Pancreas (tissue), 10 donors: Measurements from ENCODE around the gene TMCC1. TPM values are rescaled to one million over a fixed set of nuclear protein-coding genes. Genes with fewer than 3 reads are reported as not detected.

Experiments used
- ATAC-seq, 4 donors: fragments of 200-7000 bp; cut with Tn5 transposase; one replicate each; pipeline versions ENCODE4 v1.8.0 to v1.9.1; 2020; ENCODE audit warnings: mild to moderate bottlenecking in 4 of 4, moderate library complexity in 4 of 4
- DNase-seq, 6 donors: peaks; one replicate each; pipeline ENCODE4 v3.0.0-alpha.2; 2020
- FAIRE-seq: peaks from 2 replicates; lab custom pipeline; 2012; peaks lifted over from hg19 to GRCh38; lab: Jason Lieb, UNC
- H3K27ac ChIP-seq, 4 donors: fragments of 200-600 bp; sonication (generic); 1 replicate in 3 of 4; 2 replicates in 1 of 4; pipeline versions ENCODE4 v1.5.0 to v1.8.0; 2020
- H3K27me3 ChIP-seq, 4 donors: fragments of 200-600 bp; one replicate each; pipeline ENCODE4 v1.8.0; 2021
- H3K36me3 ChIP-seq, 3 donors: fragments of 200-600 bp; sonication (generic) in 1 of 3; one replicate each; pipeline versions ENCODE4 v1.5.0 to v1.8.0; 2020 to 2021
- H3K4me1 ChIP-seq, 3 donors: fragments of 200-600 bp; one replicate each; pipeline ENCODE4 v1.8.0; 2021
- H3K4me3 ChIP-seq, 4 donors: fragments of 200-600 bp; sonication (generic) in 2 of 4; one replicate each; pipeline versions ENCODE4 v1.5.0 to v1.8.0; 2020 to 2021
- H3K9me3 ChIP-seq, 4 donors: fragments of 200-600 bp; one replicate each; pipeline ENCODE4 v1.8.0; 2021
- WGBS, 2 donors: extraction: QIAGEN DNeasy Blood & Tissue Kit; methylation state at CpG; one replicate each; pipeline ENCODE4 v1.1.7; 2013; 5-methylcytosine and 5-hydroxymethylcytosine counted together
- intact Hi-C, 3 donors: fragments of 100-400 bp; cut with DNase I; formaldehyde crosslinking; loops; one replicate each; pipeline versions ENCODE4 v1.11.1 to v1.14.2; 2022
- polyA plus RNA-seq, 2 donors: library from polyadenylated mRNA; stranded (reverse); fragments of 200-250 nt; gene quantifications; one replicate each; pipeline ENCODE4 v1.2.3, GENCODE V29; 2013
- total RNA-seq, 6 donors: library from RNA; stranded (reverse); fragmentation: NEBNext Ultra II Directional in 4 of 6; extraction: Animal tissue kit (Norgen Biotek cat#: 25700) in 4 of 6; gene quantifications; one replicate each; pipeline versions ENCODE4 v1.2.1 to v1.2.4, GENCODE V29; 2021 to 2023
- TF ChIP-seq, protein P1 (sequence below), 4 donors: fragments of 200-600 bp; sonication (generic) in 3 of 4; IDR thresholded peaks; one replicate each; pipeline versions ENCODE4 v1.5.0 to v1.8.0; 2021; ENCODE audit warnings: antibody characterized with exemption in 4 of 4
- donor health status: healthy with polysubstance abuse.
- donor health status: DM: no; HTN: no; CAD: no; lungs with moderate emphysema.
- donor health status: DM: no; HTN: no; CAD: no.
- donor health status: control.
- donor health status: control.
- donor health status: Bipolar disorder and iron deficiency.
- donor health status: DM: yes; HTN: yes; CAD: no.
- donor health status: DM: no; HTN: no; CAD: no.
- donor health status: DM: no; HTN: no; CAD: no.
- donor health status: DM: yes; HTN: yes; CAD: no.

TMCC1 gene
- total and polyA plus RNA-seq, 8 donors: 5.6 to 27.5 (median 16.9) TPM

DNA sequence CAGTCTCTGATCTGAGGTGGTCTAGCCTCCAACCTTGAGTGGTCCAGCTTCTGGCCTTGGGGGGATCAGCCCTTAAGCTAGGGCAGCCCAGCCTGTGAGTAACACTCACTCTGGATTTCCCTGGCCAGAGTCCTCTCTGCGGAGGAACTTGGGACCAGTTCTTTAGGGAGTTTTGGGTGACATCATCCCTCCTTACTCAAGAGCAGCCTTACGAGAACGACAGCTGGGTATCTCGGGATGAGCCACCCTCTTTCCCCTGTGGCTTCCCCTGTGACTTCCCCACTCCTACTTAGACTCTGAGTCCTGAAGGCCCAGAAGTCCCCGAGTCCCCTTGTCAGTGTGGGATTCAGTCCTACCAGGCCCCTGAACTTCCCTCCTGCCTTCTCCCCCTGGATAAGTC lies 276.8 kb downstream of the TMCC1 start:
- TF ChIP-seq, protein P1, sequence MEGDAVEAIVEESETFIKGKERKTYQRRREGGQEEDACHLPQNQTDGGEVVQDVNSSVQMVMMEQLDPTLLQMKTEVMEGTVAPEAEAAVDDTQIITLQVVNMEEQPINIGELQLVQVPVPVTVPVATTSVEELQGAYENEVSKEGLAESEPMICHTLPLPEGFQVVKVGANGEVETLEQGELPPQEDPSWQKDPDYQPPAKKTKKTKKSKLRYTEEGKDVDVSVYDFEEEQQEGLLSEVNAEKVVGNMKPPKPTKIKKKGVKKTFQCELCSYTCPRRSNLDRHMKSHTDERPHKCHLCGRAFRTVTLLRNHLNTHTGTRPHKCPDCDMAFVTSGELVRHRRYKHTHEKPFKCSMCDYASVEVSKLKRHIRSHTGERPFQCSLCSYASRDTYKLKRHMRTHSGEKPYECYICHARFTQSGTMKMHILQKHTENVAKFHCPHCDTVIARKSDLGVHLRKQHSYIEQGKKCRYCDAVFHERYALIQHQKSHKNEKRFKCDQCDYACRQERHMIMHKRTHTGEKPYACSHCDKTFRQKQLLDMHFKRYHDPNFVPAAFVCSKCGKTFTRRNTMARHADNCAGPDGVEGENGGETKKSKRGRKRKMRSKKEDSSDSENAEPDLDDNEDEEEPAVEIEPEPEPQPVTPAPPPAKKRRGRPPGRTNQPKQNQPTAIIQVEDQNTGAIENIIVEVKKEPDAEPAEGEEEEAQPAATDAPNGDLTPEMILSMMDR (IDR thresholded peaks at IDR 0.05): no peak
- no peak for FAIRE-seq
- 70 to 85% methylated on average over 5 of the region's 5 CpGs for WGBS, 2 donors
- peak overlapping the region in 2 of 4 donors; percentile 17 to 19 for H3K27ac ChIP-seq
- no peaks in the 10 kb centered on the region for H3K9me3 ChIP-seq
- peak in 2 of 4 donors; percentile 50 to 52 for ATAC-seq
- H3K36me3 ChIP-seq: no peaks in the 10 kb centered on the region
- H3K4me1 ChIP-seq: peaks cover 0 to 7% (median 0%) of the 10 kb centered on the region in 3 donors
- intact Hi-C loops: no loop called here
- DNase-seq: peak in 1 of 6 donors; percentile 15
- no peak overlapping the region for H3K4me3 ChIP-seq
- no peaks in the 10 kb centered on the region for H3K27me3 ChIP-seq

DNA sequence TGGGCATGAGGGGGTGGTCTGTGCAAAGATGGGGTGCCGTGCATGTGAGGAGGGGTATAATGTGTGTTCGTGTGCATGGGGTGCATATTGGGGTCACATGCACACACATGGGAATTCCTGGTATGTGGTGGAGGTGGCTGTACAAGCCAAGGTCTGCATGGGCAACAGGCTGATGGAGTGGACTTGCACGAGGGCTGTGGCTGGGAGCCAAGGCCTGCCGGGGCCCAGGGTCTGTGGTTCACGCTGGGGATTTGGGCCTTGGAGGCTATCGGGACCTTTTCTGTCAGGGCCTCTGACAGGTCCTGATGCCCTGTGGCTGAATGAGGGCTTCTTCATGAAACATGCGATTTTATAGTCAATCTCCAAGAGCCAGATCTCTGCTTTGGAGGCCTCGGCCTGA lies 277.2 kb downstream of the TMCC1 start:
- no peaks in the 10 kb centered on the region for H3K36me3 ChIP-seq
- intact Hi-C loops: no loop called here
- FAIRE-seq: no peak
- H3K27ac ChIP-seq: peak overlapping the region in 2 of 4 donors; percentile 17 to 19
- 58 to 61% methylated on average over 8 of the region's 8 CpGs for WGBS, 2 donors
- no peaks in the 10 kb centered on the region for H3K27me3 ChIP-seq
- H3K4me1 ChIP-seq: peaks cover 0 to 7% (median 0%) of the 10 kb centered on the region in 3 donors
- ATAC-seq: no peak
- no peaks in the 10 kb centered on the region for H3K9me3 ChIP-seq
- no peak overlapping the region for H3K4me3 ChIP-seq
- TF ChIP-seq, protein P1 (IDR thresholded peaks at IDR 0.05): no peak
- peak in 4 of 6 donors; percentile 0 to 48 (median 21) for DNase-seq

DNA sequence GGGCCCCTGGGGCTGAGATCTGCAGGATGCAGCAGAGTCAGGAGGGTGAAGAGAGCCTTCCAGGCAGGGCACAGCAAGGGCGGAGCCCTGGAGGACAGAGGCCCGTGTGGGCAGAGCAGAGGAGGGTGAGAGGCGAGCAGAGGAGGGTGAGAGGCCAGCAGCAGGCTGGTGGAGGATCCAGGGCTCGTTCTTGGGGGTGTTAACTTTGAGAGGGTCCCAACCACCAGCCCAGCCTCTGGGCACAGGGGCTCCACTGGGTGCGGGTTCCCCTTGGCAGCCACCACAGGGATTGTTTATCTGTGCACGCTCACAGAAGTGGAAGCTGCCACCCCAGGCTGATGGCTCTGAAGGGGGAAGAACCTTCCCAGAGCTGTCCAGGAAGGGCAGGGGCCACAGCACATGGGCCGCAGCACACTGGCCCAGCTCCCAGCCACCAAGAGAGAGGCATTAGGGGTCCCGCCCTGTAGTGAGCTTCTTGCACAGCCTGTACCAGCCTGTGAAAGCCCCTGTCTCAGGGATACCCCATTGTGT lies 277.7 kb downstream of the TMCC1 start:
- H3K9me3 ChIP-seq: no peaks in the 10 kb centered on the region
- peak in 3 of 6 donors; percentile 1 to 52 (median 51) for DNase-seq

DNA sequence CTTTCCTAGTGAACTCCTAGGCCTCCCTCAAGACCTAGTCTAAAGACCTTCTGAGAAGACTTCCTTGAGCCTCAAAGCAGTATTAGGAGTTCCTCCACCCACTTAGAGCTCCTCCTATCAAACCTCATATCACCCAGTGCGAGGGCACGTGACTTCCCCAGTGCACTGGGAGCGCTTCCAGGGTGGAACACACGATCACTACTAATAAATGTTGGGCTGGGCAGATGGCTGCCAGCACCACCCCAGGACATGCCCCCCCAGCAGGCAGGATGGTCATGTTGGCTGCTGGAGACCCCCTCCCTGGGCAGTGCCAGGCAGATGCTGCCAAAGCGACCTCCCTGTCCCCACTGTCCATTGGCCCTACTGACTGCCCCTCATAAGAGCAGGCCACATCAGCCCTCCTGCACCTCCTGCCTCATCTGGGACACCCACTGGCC lies 278.6 kb downstream of the TMCC1 start:
- intact Hi-C loops: no loop called here
- Histone ChIP-seq H3K4me1 (peaks cover 0 to 7% (median 0%) of the 10 kb centered on the region in 3 donors), H3K36me3 (no peaks in the 10 kb centered on the region), H3K27me3 (no peaks in the 10 kb centered on the region), H3K27ac (peak overlapping the region in 1 of 4 donors; percentile 19), H3K4me3 (no peak overlapping the region), H3K9me3 (no peaks in the 10 kb centered on the region)
- peak; percentile 57 to 78 (median 70) for ATAC-seq
- FAIRE-seq: no peak
- WGBS, 2 donors: 49 to 50% methylated on average over 5 of the region's 5 CpGs
- DNase-seq: peak in 1 of 6 donors; percentile 55
- TF ChIP-seq, protein P1 (IDR thresholded peaks at IDR 0.05): no peak

More for the DNA sequence above, 277.7 kb downstream of the TMCC1 start:
- FAIRE-seq: no peak
- peak in 2 of 4 donors; percentile 24 to 55 for ATAC-seq
- Histone ChIP-seq H3K27ac (peak overlapping the region in 2 of 4 donors; percentile 11 to 17), H3K4me1 (peaks cover 0 to 7% (median 0%) of the 10 kb centered on the region in 3 donors), H3K36me3 (no peaks in the 10 kb centered on the region), H3K27me3 (no peaks in the 10 kb centered on the region), H3K4me3 (no peak overlapping the region)
- intact Hi-C loops: no loop called here
- TF ChIP-seq, protein P1 (IDR thresholded peaks at IDR 0.05): no peak
- WGBS, 2 donors: 78 to 84% methylated on average over 8 of the region's 8 CpGs

DNA sequence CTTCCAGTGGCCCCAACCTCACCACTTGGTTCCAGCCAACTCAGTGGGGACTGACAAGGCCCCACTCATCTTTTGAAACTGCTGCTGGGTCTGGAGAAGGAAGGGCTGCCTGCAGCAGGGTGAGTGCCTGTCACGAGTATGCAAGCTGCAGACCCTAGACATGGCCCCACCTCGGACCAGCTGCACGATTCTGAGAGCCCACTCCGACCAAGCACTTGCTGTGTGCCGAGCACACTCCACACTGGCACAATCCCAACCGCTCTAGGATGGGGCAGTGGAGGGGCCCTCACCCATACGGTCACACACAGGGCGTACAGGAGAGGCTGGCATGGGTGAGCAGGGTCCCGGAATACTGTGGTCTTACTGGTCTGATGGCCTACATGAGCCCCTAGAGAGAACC lies 279.1 kb downstream of the TMCC1 start:
- no peaks in the 10 kb centered on the region for H3K36me3 ChIP-seq
- TF ChIP-seq, protein P1 (IDR thresholded peaks at IDR 0.05): no peak
- no peak for FAIRE-seq
- H3K4me3 ChIP-seq: no peak overlapping the region
- peak overlapping the region in 1 of 4 donors; percentile 19 for H3K27ac ChIP-seq
- DNase-seq: peak in 1 of 6 donors; percentile 47
- intact Hi-C loops: no loop called here
- no peak for ATAC-seq
- 92 to 94% methylated on average over 9 of the region's 9 CpGs for WGBS, 2 donors
- H3K4me1 ChIP-seq: peaks cover 0 to 10% (median 0%) of the 10 kb centered on the region in 3 donors
- H3K9me3 ChIP-seq: no peaks in the 10 kb centered on the region
- H3K27me3 ChIP-seq: no peaks in the 10 kb centered on the region
